Kasumi-1 (cell line): ENCODE measurements around the gene HHATL.

Source experiments
- DNase-seq, 2 experiments: peaks; one replicate each; lab custom pipeline; 2025; lab: John Stamatoyannopoulos, UW

The HHATL gene

GRCh38 chr3:42652611-42653302 lies 49.8 kb downstream of the HHATL start:
- DNase-seq = peak; percentile 86 to 93

- no peak for DNase-seq
Observed at GRCh38 chr3:42652251-42652610, 50.4 kb downstream of the HHATL start.

- no peak for DNase-seq
Observed at GRCh38 chr3:42651248-42652091, 51.1 kb downstream of the HHATL start.

- no peak for DNase-seq
Observed at GRCh38 chr3:42649783-42650182, 52.8 kb downstream of the HHATL start.

- no peak for DNase-seq
Observed at GRCh38 chr3:42649006-42649405, 53.6 kb downstream of the HHATL start.

GRCh38 chr3:42647821-42648459 lies 54.7 kb downstream of the HHATL start:
- DNase-seq = no peak
